Ovary (tissue), 3 donors: Measurements from ENCODE around the gene ROCK1.

Source experiments
- POLR2A ChIP-seq: fragments of 450-650 bp; IDR thresholded peaks from one replicate; pipeline ENCODE4 v1.6.1; 2017; ENCODE audit warnings: antibody characterized with exemption, mild to moderate bottlenecking, moderate library complexity
- TF ChIP-seq, protein P1 (sequence below), 3 donors: fragments of 450-650 bp in 2 of 3; fragments of 200-600 bp in 1 of 3; IDR thresholded peaks; one replicate each; pipeline versions ENCODE4 v1.5.1 to v1.8.0; 2016 to 2022; ENCODE audit warnings: antibody characterized with exemption in 3 of 3, mild to moderate bottlenecking in 1 of 3
- donor health status: DM: no; HTN: no; CAD: no.

DNA sequence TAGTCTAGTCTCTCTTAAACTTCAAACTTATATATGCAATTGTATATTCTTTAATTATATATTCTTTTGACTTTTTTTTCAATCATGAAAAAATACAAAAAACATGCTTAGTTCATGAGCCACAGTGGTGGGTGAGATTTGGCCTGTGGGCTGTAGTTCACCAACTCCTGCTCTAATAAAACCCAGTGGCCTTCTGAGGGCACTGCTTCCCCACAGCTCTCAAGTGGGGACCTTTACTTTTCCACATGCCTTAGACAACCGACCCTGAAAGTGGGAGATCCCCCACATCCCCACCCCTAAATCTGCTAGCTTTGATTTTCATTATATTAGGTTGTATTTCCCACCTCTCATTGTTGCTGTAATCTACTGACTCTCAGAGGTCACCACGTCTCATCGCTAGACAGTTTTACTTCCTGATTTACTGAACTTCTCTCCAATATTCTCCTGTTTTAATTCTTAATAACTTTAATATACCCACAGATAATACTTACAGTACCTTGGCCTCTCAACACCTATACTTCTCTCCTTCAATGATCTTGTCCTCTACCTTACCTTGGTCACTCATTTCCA lies 57.3 kb downstream of the ROCK1 start:
- TF ChIP-seq, protein P1, sequence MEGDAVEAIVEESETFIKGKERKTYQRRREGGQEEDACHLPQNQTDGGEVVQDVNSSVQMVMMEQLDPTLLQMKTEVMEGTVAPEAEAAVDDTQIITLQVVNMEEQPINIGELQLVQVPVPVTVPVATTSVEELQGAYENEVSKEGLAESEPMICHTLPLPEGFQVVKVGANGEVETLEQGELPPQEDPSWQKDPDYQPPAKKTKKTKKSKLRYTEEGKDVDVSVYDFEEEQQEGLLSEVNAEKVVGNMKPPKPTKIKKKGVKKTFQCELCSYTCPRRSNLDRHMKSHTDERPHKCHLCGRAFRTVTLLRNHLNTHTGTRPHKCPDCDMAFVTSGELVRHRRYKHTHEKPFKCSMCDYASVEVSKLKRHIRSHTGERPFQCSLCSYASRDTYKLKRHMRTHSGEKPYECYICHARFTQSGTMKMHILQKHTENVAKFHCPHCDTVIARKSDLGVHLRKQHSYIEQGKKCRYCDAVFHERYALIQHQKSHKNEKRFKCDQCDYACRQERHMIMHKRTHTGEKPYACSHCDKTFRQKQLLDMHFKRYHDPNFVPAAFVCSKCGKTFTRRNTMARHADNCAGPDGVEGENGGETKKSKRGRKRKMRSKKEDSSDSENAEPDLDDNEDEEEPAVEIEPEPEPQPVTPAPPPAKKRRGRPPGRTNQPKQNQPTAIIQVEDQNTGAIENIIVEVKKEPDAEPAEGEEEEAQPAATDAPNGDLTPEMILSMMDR (IDR thresholded peaks at IDR 0.05), result no peak
- no peak for TF ChIP-seq POLR2A
